Measurements from ENCODE around the gene NPIPB8. TPM values are rescaled to one million over a fixed set of nuclear protein-coding genes. Genes with fewer than 3 reads are reported as not detected.
"Not testable (repeated sequence)": the region's sequence is repeated elsewhere in the genome, so short reads cannot be mapped to it uniquely, and the experiment has no call there.

NPIPB8 gene
- total RNA-seq, 1 experiment from 2014 or later, result 4.1 TPM

DNA sequence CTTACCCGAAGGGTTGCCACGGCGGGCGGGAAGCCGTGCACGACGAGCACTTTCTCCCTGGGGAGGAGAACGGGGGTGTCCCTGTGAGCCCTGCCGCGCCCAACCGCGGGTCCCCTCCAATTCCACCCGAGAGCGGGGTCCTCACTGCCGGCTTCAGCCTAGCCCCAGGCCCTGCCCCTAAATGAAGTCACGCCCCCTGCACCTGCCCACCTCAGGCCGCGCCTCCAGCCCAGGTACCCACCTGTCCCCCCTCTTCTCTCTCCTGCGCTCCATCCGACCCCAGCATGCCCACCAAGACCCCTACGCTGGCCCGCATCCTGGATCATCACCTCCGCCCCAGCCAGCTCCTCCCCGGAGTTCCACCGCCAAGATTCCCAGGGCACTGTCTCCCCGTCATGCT is 24.0 kb upstream of the NPIPB8 start:
- H3K4me3 ChIP-seq; H3K36me3 ChIP-seq (ENCODE audit: low read depth); H4K20me1 ChIP-seq (ENCODE audit: insufficient read depth); H3K27me3 ChIP-seq (ENCODE audit: insufficient read depth, low read depth); H3K4me2 ChIP-seq; CTCF ChIA-PET; H3K27ac ChIP-seq; DNase-seq; BruUV-seq (replicated peaks); H3K9me3 ChIP-seq (ENCODE audit: insufficient read depth, low read depth); intact Hi-C loops (cut with micrococcal nuclease; ENCODE audit: unreplicated experiment); H2AFZ ChIP-seq; POLR2A ChIA-PET (ENCODE audit: unreplicated experiment); H3K9me2 ChIP-seq (ENCODE audit: insufficient read depth): not testable (repeated sequence)
- Histone ChIP-seq H3K4me1 (replicated peaks; ENCODE audit: insufficient read depth) (peaks cover 42% of the 10 kb centered on the region), H3K79me2 (ENCODE audit: low read depth) (peaks cover 31% of the 10 kb centered on the region), H3F3A (ENCODE audit: insufficient read depth, low read depth) (peaks cover 36% of the 10 kb centered on the region)

DNA sequence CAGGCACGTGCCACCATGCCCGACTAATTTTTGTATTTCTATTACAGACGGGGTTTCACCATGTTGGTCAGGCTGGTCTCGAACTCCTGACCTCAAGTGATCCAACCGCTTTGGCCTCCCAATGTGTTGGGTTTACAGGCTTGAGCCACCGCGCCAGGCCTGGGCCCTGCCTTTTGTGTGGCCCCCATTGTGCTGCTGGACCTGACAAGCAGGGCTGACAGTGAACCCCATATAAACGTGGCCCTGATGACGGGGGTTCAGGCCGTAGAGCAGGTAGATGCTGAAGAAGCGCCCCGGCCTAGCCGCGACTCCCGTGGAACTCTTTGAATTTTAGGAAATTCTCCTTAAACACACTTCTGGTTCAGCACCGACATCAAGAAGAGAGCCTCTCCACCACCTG is 23.3 kb upstream of the NPIPB8 start:
- H3K36me3 ChIP-seq (ENCODE audit: low read depth), result peaks cover 11% of the 10 kb centered on the region; the same call in 1 of the 2 replicates
- peaks cover 40% of the 10 kb centered on the region for H3K4me1 ChIP-seq (replicated peaks; ENCODE audit: insufficient read depth)
- H3K9me2 ChIP-seq (ENCODE audit: insufficient read depth); H3K4me3 ChIP-seq; H3K9me3 ChIP-seq (ENCODE audit: insufficient read depth, low read depth); DNase-seq; H3K4me2 ChIP-seq; H2AFZ ChIP-seq; H3K27me3 ChIP-seq (ENCODE audit: insufficient read depth, low read depth); H3K27ac ChIP-seq; CTCF ChIA-PET; H4K20me1 ChIP-seq (ENCODE audit: insufficient read depth); POLR2A ChIA-PET (ENCODE audit: unreplicated experiment); BruUV-seq (replicated peaks); intact Hi-C loops (cut with micrococcal nuclease; ENCODE audit: unreplicated experiment): not testable (repeated sequence)
- H3K79me2 ChIP-seq (ENCODE audit: low read depth), result peaks cover 24% of the 10 kb centered on the region
- H3F3A ChIP-seq (ENCODE audit: insufficient read depth, low read depth), result peaks cover 37% of the 10 kb centered on the region

GRCh38 chr16:28615486-28616223 is 22.2 kb upstream of the NPIPB8 start:
- POLR2A ChIA-PET (ENCODE audit: unreplicated experiment); H3K27ac ChIP-seq; H4K20me1 ChIP-seq (ENCODE audit: insufficient read depth); H3K4me3 ChIP-seq; H3K9me2 ChIP-seq (ENCODE audit: insufficient read depth); H2AFZ ChIP-seq; H3K4me2 ChIP-seq; H3K9me3 ChIP-seq (ENCODE audit: insufficient read depth, low read depth); BruUV-seq (replicated peaks); H3K27me3 ChIP-seq (ENCODE audit: insufficient read depth, low read depth): not testable (repeated sequence)
- Histone ChIP-seq H3K79me2 (ENCODE audit: low read depth) (peaks cover 26% of the 10 kb centered on the region), H3K36me3 (ENCODE audit: low read depth) (peaks cover 15% of the 10 kb centered on the region; the same call in 1 of the 2 replicates), H3F3A (ENCODE audit: insufficient read depth, low read depth) (peaks cover 38% of the 10 kb centered on the region), H3K4me1 (replicated peaks; ENCODE audit: insufficient read depth) (peaks cover 29% of the 10 kb centered on the region)
- peak in 1 of 2 experiments; percentile 72 for DNase-seq
- intact Hi-C loops (cut with micrococcal nuclease; ENCODE audit: unreplicated experiment), result loop anchor here (5.0 kb wide), 2 partner anchors 63 to 338 kb away; partner anchors contain the start of gene SGF29
- TF ChIP-seq CTCF (conservative IDR thresholded peaks at IDR 0.05), result peak; percentile 77
- CTCF ChIA-PET, result interaction anchor here (1.1 kb wide), 1 partner anchor 18 kb away, joined by 4 read pairs; no protein-coding TSS in a partner anchor

- Histone ChIP-seq H3K4me2 (peak overlapping the region; percentile 31; the same call in 1 of the 2 replicates), H3F3A (ENCODE audit: insufficient read depth, low read depth) (peaks cover 42% of the 10 kb centered on the region), H3K36me3 (ENCODE audit: low read depth) (peaks cover 15% of the 10 kb centered on the region; the same call in 1 of the 2 replicates), H3K4me1 (replicated peaks; ENCODE audit: insufficient read depth) (peaks cover 25% of the 10 kb centered on the region), H3K79me2 (ENCODE audit: low read depth) (peaks cover 26% of the 10 kb centered on the region), H3K27ac (peak overlapping the region; percentile 54)
- H3K4me3 ChIP-seq; H2AFZ ChIP-seq; H3K27me3 ChIP-seq (ENCODE audit: insufficient read depth, low read depth); H3K9me2 ChIP-seq (ENCODE audit: insufficient read depth); BruUV-seq (replicated peaks); H4K20me1 ChIP-seq (ENCODE audit: insufficient read depth); DNase-seq; POLR2A ChIA-PET (ENCODE audit: unreplicated experiment); H3K9me3 ChIP-seq (ENCODE audit: insufficient read depth, low read depth): not testable (repeated sequence)
- intact Hi-C loops (cut with micrococcal nuclease; ENCODE audit: unreplicated experiment), result loop anchor here (5.0 kb wide), 2 partner anchors 64 to 339 kb away; partner anchors contain the start of gene SGF29
- CTCF ChIA-PET, result interaction anchor here (1.1 kb wide), 1 partner anchor 18 kb away, joined by 4 read pairs; no protein-coding TSS in a partner anchor
- TF ChIP-seq CTCF (conservative IDR thresholded peaks at IDR 0.05), result 0 out of 2 replicates have a peak, but pooled peaks have one; percentile 3
Observed at GRCh38 chr16:28616224-28616577, 21.7 kb upstream of the NPIPB8 start.

All from PC-9 (cell line).